ENCODE measurements around the gene LSAMP. TPM values are rescaled to one million over a fixed set of nuclear protein-coding genes. Genes with fewer than 3 reads are reported as not detected.

LSAMP gene
- total and polyA plus RNA-seq, 2 of the 8 experiments (the other 6 are each of a cell fraction or from before 2014, with no cell fraction given), result 1.8 to 5.7 TPM

- TF ChIP-seq, protein P1, sequence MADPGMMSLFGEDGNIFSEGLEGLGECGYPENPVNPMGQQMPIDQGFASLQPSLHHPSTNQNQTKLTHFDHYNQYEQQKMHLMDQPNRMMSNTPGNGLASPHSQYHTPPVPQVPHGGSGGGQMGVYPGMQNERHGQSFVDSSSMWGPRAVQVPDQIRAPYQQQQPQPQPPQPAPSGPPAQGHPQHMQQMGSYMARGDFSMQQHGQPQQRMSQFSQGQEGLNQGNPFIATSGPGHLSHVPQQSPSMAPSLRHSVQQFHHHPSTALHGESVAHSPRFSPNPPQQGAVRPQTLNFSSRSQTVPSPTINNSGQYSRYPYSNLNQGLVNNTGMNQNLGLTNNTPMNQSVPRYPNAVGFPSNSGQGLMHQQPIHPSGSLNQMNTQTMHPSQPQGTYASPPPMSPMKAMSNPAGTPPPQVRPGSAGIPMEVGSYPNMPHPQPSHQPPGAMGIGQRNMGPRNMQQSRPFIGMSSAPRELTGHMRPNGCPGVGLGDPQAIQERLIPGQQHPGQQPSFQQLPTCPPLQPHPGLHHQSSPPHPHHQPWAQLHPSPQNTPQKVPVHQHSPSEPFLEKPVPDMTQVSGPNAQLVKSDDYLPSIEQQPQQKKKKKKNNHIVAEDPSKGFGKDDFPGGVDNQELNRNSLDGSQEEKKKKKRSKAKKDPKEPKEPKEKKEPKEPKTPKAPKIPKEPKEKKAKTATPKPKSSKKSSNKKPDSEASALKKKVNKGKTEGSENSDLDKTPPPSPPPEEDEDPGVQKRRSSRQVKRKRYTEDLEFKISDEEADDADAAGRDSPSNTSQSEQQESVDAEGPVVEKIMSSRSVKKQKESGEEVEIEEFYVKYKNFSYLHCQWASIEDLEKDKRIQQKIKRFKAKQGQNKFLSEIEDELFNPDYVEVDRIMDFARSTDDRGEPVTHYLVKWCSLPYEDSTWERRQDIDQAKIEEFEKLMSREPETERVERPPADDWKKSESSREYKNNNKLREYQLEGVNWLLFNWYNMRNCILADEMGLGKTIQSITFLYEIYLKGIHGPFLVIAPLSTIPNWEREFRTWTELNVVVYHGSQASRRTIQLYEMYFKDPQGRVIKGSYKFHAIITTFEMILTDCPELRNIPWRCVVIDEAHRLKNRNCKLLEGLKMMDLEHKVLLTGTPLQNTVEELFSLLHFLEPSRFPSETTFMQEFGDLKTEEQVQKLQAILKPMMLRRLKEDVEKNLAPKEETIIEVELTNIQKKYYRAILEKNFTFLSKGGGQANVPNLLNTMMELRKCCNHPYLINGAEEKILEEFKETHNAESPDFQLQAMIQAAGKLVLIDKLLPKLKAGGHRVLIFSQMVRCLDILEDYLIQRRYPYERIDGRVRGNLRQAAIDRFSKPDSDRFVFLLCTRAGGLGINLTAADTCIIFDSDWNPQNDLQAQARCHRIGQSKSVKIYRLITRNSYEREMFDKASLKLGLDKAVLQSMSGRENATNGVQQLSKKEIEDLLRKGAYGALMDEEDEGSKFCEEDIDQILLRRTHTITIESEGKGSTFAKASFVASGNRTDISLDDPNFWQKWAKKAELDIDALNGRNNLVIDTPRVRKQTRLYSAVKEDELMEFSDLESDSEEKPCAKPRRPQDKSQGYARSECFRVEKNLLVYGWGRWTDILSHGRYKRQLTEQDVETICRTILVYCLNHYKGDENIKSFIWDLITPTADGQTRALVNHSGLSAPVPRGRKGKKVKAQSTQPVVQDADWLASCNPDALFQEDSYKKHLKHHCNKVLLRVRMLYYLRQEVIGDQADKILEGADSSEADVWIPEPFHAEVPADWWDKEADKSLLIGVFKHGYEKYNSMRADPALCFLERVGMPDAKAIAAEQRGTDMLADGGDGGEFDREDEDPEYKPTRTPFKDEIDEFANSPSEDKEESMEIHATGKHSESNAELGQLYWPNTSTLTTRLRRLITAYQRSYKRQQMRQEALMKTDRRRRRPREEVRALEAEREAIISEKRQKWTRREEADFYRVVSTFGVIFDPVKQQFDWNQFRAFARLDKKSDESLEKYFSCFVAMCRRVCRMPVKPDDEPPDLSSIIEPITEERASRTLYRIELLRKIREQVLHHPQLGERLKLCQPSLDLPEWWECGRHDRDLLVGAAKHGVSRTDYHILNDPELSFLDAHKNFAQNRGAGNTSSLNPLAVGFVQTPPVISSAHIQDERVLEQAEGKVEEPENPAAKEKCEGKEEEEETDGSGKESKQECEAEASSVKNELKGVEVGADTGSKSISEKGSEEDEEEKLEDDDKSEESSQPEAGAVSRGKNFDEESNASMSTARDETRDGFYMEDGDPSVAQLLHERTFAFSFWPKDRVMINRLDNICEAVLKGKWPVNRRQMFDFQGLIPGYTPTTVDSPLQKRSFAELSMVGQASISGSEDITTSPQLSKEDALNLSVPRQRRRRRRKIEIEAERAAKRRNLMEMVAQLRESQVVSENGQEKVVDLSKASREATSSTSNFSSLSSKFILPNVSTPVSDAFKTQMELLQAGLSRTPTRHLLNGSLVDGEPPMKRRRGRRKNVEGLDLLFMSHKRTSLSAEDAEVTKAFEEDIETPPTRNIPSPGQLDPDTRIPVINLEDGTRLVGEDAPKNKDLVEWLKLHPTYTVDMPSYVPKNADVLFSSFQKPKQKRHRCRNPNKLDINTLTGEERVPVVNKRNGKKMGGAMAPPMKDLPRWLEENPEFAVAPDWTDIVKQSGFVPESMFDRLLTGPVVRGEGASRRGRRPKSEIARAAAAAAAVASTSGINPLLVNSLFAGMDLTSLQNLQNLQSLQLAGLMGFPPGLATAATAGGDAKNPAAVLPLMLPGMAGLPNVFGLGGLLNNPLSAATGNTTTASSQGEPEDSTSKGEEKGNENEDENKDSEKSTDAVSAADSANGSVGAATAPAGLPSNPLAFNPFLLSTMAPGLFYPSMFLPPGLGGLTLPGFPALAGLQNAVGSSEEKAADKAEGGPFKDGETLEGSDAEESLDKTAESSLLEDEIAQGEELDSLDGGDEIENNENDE (IDR thresholded peaks at IDR 0.05; ENCODE audit: insufficient replicate concordance, low read length), result no peak
Observed at GRCh38 chr3:115912372-115912771, 532.9 kb downstream of the LSAMP start (continued).

Data from H1 (cell line).